Endothelial cell of umbilical vein (primary cell): ENCODE measurements around the gene C1orf105.

ENCODE experiments used
- CTCF ChIP-seq, 2 donors: IDR thresholded peaks; 1 replicate in 1 of 2; 2 replicates in 1 of 2; pipeline ENCODE4 v1.5.1; 2011; ENCODE audit warnings: low read length in 2 of 2, mild to moderate bottlenecking in 2 of 2, moderate library complexity in 2 of 2, control low read depth in 1 of 2, inconsistent platforms in 1 of 2, low read depth in 1 of 2; ENCODE audit not compliant: insufficient read depth in 1 of 2; ENCODE audit errors: extremely low read depth in 1 of 2
- EZH2 ChIP-seq: IDR thresholded peaks from 2 replicates; pipeline ENCODE4 v1.6.1; 2012; ENCODE audit warnings: borderline replicate concordance, low read depth, mild to moderate bottlenecking, moderate library complexity, low read length, inconsistent platforms; ENCODE audit not compliant: severe bottlenecking
- FOS ChIP-seq: IDR thresholded peaks from 2 replicates; pipeline ENCODE4 v1.6.1; 2011; ENCODE audit warnings: mild to moderate bottlenecking, low read length, moderate library complexity, borderline replicate concordance; ENCODE audit not compliant: insufficient read depth
- GATA2 ChIP-seq: IDR thresholded peaks from 2 replicates; pipeline ENCODE4 v1.7.0; 2011; ENCODE audit warnings: low read depth, mild to moderate bottlenecking, moderate library complexity, mixed read lengths, low read length; ENCODE audit not compliant: insufficient read length, insufficient read depth
- JUN ChIP-seq: IDR thresholded peaks from 2 replicates; pipeline ENCODE4 v1.6.1; 2011; ENCODE audit warnings: borderline replicate concordance, low read depth; ENCODE audit not compliant: insufficient read length, insufficient read depth
- MAX ChIP-seq: IDR thresholded peaks from 2 replicates; pipeline ENCODE4 v1.6.1; 2011; ENCODE audit not compliant: insufficient read depth, insufficient read length
- MYC ChIP-seq: IDR thresholded peaks from one replicate; pipeline ENCODE4 v1.6.1; 2011; ENCODE audit warnings: mild to moderate bottlenecking, low read depth, low read length
- POLR2A ChIP-seq: IDR thresholded peaks from 2 replicates; pipeline ENCODE4 v1.6.1; 2012; ENCODE audit warnings: low read depth, mild to moderate bottlenecking, control low read depth, low read length
- POLR2AphosphoS5 ChIP-seq: IDR thresholded peaks from 2 replicates; pipeline ENCODE4 v1.6.1; 2012; ENCODE audit warnings: low read depth, mild to moderate bottlenecking, control low read depth, low read length, moderate library complexity; ENCODE audit not compliant: insufficient read depth

GRCh38 chr1:172447641-172448040, 27.2 kb downstream of the C1orf105 start:
- TF ChIP-seq CTCF (IDR thresholded peaks at IDR 0.05; ENCODE audit: extremely low read depth in 1 of 2, insufficient read depth in 1 of 2, low read depth in 1 of 2, low read length in 2 of 2) (no peak), MAX (no peak), MYC (no peak), POLR2AphosphoS5 (no peak), EZH2 (no peak), POLR2A (no peak), FOS (no peak), JUN (no peak), GATA2 (no peak)
